PC-3 (cell line): ENCODE data around the gene CDIP1. TPM values are rescaled to one million over a fixed set of nuclear protein-coding genes. Genes with fewer than 3 reads are reported as not detected.

Experiments used
- ATAC-seq: fragments of 200-7000 bp; cut with Tn5 transposase; 2 replicates; pipeline ENCODE4 v1.9.1; 2020; ENCODE audit warnings: mild to moderate bottlenecking, moderate library complexity
- BruUV-seq: library from RNA; stranded (reverse); fragments of 400-500 nt; replicated peaks from 2 replicates; lab custom pipeline; 2021; lab: Mats Ljungman, UMichigan
- CTCF ChIA-PET: fragments of 300-600 bp; sonication (Branson Sonifier 250); formaldehyde crosslinking; loops from one replicate; lab custom pipeline; 2022; ENCODE audit warnings: antibody characterized with exemption; lab: Charles Lee
- POLR2A ChIA-PET: fragments of 300-600 bp; sonication (Branson Sonifier 250); formaldehyde crosslinking; loops from one replicate; lab custom pipeline; 2022; ENCODE audit warnings: antibody characterized with exemption; ENCODE audit not compliant: unreplicated experiment; lab: Charles Lee
- DNase-seq: peaks from one replicate; pipeline ENCODE4 v3.0.0-alpha.2; 2015
- H2AFZ ChIP-seq: fragments of 300-600 bp; sonication (generic); 2 replicates; pipeline ENCODE4 v1.6.0; 2016; ENCODE audit warnings: antibody characterized with exemption, low read length
- H3F3A ChIP-seq: fragments of 300-600 bp; sonication (generic); one replicate; pipeline ENCODE4 v1.6.0; 2017; ENCODE audit warnings: antibody characterized with exemption, low read length, control low read depth, mild to moderate bottlenecking; ENCODE audit not compliant: unreplicated experiment
- H3K27ac ChIP-seq: fragments of 300-600 bp; sonication (generic); 2 replicates; pipeline ENCODE4 v1.5.1; 2016; ENCODE audit warnings: mild to moderate bottlenecking, low read length
- H3K27me3 ChIP-seq: fragments of 300-600 bp; sonication (generic); 2 replicates; pipeline ENCODE4 v1.6.1; 2016; ENCODE audit warnings: low read length, mixed read lengths
- H3K36me3 ChIP-seq: fragments of 300-600 bp; sonication (generic); 2 replicates; pipeline ENCODE4 v1.6.1; 2016; ENCODE audit warnings: low read depth, mixed run types, low read length, mixed read lengths
- H3K4me1 ChIP-seq: fragments of 300-600 bp; sonication (generic); 2 replicates; pipeline ENCODE4 v1.5.1; 2016; ENCODE audit warnings: low read length; ENCODE audit not compliant: insufficient read depth
- H3K4me2 ChIP-seq: fragments of 300-600 bp; sonication (generic); 2 replicates; pipeline ENCODE4 v1.6.0; 2016; ENCODE audit warnings: low read length
- H3K4me3 ChIP-seq: fragments of 300-600 bp; sonication (generic); 2 replicates; pipeline ENCODE4 v1.5.1; 2016; ENCODE audit warnings: mild to moderate bottlenecking, low read length, mixed read lengths
- H3K79me2 ChIP-seq: fragments of 300-600 bp; sonication (generic); 2 replicates; pipeline ENCODE4 v1.6.1; 2017; ENCODE audit warnings: low read length, mixed read lengths
- H3K9ac ChIP-seq: fragments of 300-600 bp; sonication (generic); 2 replicates; pipeline ENCODE4 v1.6.0; 2016; ENCODE audit warnings: mild to moderate bottlenecking, low read length
- H3K9me2 ChIP-seq: fragments of 300-600 bp; sonication (generic); replicated peaks from 2 replicates; pipeline ENCODE4 v1.6.1; 2016; ENCODE audit warnings: mixed run types, low read length, mixed read lengths
- H3K9me3 ChIP-seq: fragments of 300-600 bp; sonication (generic); 2 replicates; pipeline ENCODE4 v1.6.1; 2016; ENCODE audit warnings: low read length, mixed read lengths
- H4K20me1 ChIP-seq: fragments of 300-600 bp; sonication (generic); 2 replicates; pipeline ENCODE4 v1.6.1; 2016; ENCODE audit warnings: low read length, mixed read lengths
- CTCF ChIP-seq: fragments of 300-600 bp; sonication (generic); conservative IDR thresholded peaks from 2 replicates; pipeline ENCODE4 v1.5.1; 2017; ENCODE audit warnings: antibody characterized with exemption, low read depth, mild to moderate bottlenecking, low read length
- EZH2 ChIP-seq: fragments of 300-600 bp; sonication (generic); IDR thresholded peaks from one replicate; pipeline ENCODE4 v1.6.1; 2017; ENCODE audit warnings: antibody characterized with exemption, mild to moderate bottlenecking, low read length; ENCODE audit not compliant: unreplicated experiment
- EZH2phosphoT487 ChIP-seq: fragments of 300-600 bp; sonication (generic); IDR thresholded peaks from 2 replicates; pipeline ENCODE4 v1.6.1; 2018; ENCODE audit warnings: mild to moderate bottlenecking, antibody characterized with exemption, low read length, borderline replicate concordance
- intact Hi-C: fragments of 100-400 bp; cut with micrococcal nuclease; formaldehyde crosslinking; loops from 2 replicates; pipeline ENCODE4 v1.9.0; 2023
- total RNA-seq: library from RNA; depleted of rRNA; stranded (reverse); fragments of >200 nt; gene quantifications from 2 replicates; pipeline ENCODE4 v1.2.3, GENCODE V29; 2014

Gene CDIP1
- total RNA-seq, 1 experiment from 2014 or later = 8.7 TPM

GRCh38 chr16:4566144-4566543, 27.6 kb upstream of the CDIP1 start:
- Histone ChIP-seq H3K27ac (no peak overlapping the region), H3F3A (no peaks in the 10 kb centered on the region), H3K79me2 (no peaks in the 10 kb centered on the region), H3K4me2 (no peak overlapping the region), H3K4me3 (no peak overlapping the region), H3K27me3 (no peaks in the 10 kb centered on the region), H3K9ac (no peak overlapping the region), H2AFZ (no peak overlapping the region), H3K9me2 (no peaks in the 10 kb centered on the region), H3K9me3 (no peaks in the 10 kb centered on the region), H3K4me1 (no peaks in the 10 kb centered on the region), H4K20me1 (no peaks in the 10 kb centered on the region), H3K36me3 (no peaks in the 10 kb centered on the region)
- TF ChIP-seq CTCF = no peak
- TF ChIP-seq EZH2phosphoT487 = no peak
- TF ChIP-seq EZH2 = no peak
- BruUV-seq = no TSS peak
- CTCF ChIA-PET = no interaction called here
- POLR2A ChIA-PET = no interaction called here
- intact Hi-C loops = no loop called here
- no peak for ATAC-seq
- no peak for DNase-seq

GRCh38 chr16:4564661-4565267, 26.2 kb upstream of the CDIP1 start:
- Histone ChIP-seq H3K4me3 (no peak overlapping the region), H3K9ac (no peak overlapping the region), H3K27ac (no peak overlapping the region), H4K20me1 (no peaks in the 10 kb centered on the region), H3K4me2 (no peak overlapping the region), H3K4me1 (no peaks in the 10 kb centered on the region), H3K9me2 (no peaks in the 10 kb centered on the region), H3K36me3 (no peaks in the 10 kb centered on the region), H3K79me2 (no peaks in the 10 kb centered on the region), H3K27me3 (no peaks in the 10 kb centered on the region), H2AFZ (no peak overlapping the region), H3F3A (no peaks in the 10 kb centered on the region), H3K9me3 (no peaks in the 10 kb centered on the region)
- TF ChIP-seq EZH2phosphoT487 = no peak
- no peak for TF ChIP-seq CTCF
- no peak for TF ChIP-seq EZH2
- DNase-seq = no peak
- no peak for ATAC-seq
- intact Hi-C loops = no loop called here
- ChIA-PET POLR2A (no interaction called here), CTCF (no interaction called here)
- no TSS peak for BruUV-seq

GRCh38 chr16:4561596-4561995, 23.0 kb upstream of the CDIP1 start:
- H3K9me3 ChIP-seq = no peaks in the 10 kb centered on the region
- no peaks in the 10 kb centered on the region for H4K20me1 ChIP-seq
- H3K4me3 ChIP-seq = no peak overlapping the region
- no peaks in the 10 kb centered on the region for H3K4me1 ChIP-seq
- BruUV-seq = no TSS peak
- H3K9ac ChIP-seq = no peak overlapping the region
- H3F3A ChIP-seq = no peaks in the 10 kb centered on the region
- H2AFZ ChIP-seq = no peak overlapping the region
- ChIA-PET POLR2A (interaction anchor here (0.5 kb wide), 1 partner anchor 74 kb away, joined by 3 read pairs; no protein-coding TSS in a partner anchor), CTCF (no interaction called here)
- no peaks in the 10 kb centered on the region for H3K79me2 ChIP-seq
- no peak for DNase-seq
- H3K4me2 ChIP-seq = no peak overlapping the region
- intact Hi-C loops = no loop called here
- H3K27me3 ChIP-seq = no peaks in the 10 kb centered on the region
- ATAC-seq = no peak
- H3K27ac ChIP-seq = no peak overlapping the region
- H3K9me2 ChIP-seq = no peaks in the 10 kb centered on the region
- no peaks in the 10 kb centered on the region for H3K36me3 ChIP-seq
- TF ChIP-seq EZH2phosphoT487 (no peak), CTCF (no peak), EZH2 (no peak)
